Femur (tissue), 1 donor: ENCODE results near the gene TEX30.

Source experiments
- DNase-seq: peaks from one replicate; pipeline ENCODE4 v3.0.0-alpha.2; 2017

The TEX30 gene

DNA sequence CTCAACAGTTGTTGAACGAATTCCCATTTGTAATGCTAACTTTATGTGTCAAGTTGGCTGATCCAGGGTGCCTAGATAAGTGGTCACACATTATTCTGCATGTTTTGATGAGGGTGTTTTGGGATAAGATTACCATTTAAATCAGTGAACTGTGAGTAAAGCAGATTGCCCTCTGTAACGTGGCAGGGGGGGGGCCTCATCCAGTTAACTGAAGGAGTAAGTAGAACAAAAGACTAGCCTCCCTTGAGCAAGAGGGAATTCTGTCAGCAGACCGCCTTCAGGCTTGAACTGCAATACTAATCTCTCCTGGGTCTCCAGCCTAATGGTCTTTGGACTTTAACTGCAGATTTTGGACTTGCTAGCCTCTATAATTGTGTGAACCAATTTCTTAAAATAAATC lies 4.2 kb upstream of the TEX30 start:
- DNase-seq: no peak

DNA sequence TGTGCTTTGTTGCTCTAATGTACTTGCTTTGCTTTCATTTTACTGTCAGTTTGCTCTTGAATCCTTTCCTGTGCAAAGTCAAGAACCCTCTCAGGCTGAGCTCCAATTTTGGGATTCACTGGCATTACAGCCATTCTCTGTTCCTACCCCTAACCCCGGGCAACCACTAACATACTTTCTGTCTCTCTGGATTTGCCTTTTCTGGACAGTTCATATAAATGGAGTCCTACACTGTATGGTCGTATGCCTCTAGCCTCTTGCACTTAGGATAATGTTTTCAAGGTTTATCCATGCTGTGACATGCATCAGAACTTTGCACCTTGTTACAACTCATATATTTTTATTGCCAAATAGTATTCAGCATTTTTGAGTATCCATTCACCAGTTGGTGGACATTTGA lies 2.7 kb upstream of the TEX30 start:
- DNase-seq: no peak

DNA sequence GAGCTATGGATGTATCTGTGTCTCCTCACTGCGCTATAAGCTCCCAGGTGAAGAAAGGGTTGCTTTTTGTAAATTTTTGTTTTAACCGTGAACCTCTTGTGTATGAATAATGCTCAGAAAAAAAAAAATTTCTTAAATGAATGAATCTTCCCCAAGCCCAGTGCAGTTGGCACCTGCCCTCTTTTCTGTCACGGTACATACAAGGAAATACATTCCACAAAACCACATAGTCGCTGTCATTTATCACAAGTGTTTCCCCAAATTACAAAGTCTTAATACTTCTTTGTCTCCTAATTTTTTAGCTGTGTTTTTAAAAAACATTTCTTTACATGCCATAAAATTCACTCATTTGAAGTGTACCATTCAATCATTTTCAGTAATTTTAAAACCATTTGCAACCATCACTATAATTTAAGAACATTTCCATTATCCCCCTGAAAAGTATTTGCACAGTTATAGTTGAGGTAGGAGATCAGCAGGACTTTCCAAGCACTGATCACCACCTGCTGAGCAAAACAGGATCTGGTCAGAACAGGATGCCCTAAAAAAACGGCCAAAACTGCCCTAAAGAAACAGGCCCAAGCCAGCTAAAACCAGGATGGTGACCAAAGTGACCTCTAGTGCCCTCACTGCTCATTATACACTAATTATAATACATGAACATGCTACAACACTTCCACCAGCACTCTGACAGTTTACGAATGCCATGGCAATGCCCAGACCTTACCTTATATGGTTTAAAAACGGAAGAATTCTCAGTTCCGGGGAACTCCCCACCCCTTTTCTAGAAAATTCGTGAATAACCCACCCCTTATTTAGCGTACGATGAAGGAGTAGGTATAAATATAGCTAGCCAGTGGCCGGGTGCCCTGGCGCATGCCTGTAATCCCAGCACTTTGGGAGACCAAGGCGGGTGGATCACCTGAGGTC lies 1.3 kb upstream of the TEX30 start:
- no peak for DNase-seq

DNA sequence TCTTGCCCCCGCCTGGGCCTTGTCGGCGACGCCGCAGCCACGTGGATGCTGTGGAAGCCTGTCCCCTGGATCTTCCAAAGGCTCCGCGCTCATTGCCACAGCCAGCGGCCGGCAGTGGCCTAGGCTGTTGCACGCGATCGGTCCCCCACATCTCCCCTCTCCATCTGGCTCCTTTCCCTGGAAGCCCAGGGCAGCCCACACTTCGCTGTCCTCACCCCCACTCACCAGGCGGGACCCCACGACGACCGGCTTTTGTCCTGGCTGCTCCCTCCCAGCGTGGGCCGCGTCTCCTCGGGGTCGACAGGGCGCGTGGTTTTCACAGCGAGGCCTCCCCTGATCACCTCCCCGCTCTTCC lies 605 bp upstream of the TEX30 start:
- DNase-seq: no peak

DNA sequence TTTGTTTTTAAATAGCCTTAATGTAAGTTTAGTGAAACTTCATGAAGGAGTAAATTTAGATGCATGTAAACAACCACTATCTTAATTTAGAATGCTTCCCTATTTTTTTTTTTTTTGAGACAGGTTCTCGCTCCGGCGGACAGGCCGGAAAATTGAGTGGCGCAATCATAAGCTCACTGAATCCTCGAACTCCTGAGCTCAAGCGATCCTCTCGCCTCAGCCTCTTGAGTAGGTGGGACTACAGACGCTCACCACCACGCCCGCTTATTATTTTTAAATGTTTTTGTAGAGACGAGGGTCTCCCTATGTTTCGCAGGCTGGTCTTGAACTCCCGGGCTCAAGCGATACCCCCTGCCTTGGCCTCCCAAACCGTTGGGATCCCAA lies 1.6 kb downstream of the TEX30 start:
- DNase-seq: no peak

DNA sequence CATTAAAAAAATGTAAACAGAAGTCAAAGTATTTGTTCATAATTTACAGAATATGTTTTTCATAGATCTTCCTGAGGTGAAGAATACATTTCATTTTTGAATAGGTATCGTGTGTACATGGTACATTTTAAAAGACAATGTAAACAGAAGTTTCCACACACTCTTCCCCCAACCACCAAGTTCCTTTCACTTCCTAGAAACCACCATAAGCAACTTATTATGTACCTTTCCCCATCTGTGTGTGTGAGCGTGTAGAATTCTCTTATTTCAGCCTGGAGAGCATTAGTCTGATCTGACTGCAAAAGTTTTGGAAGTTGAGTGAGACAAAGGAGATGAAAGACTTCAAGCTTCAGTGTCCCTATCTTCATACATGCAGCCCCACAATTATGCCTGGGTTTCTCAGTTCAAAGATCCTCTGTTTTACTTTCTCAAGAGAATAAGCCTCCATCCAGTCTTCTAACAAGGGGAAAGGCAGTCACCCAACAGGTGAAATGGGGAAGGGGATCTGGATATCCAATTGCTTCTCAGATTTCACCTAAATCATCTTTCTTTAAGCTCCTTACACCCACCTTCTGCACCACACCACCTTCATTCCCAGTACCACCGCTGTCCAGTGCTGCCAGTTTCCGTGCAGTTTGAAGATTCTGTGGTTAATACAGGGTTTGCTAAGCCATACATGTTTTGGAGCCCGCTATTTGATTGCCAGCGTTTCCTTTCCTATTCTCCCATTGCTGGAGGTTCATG lies 2.1 kb downstream of the TEX30 start:
- DNase-seq: no peak

DNA sequence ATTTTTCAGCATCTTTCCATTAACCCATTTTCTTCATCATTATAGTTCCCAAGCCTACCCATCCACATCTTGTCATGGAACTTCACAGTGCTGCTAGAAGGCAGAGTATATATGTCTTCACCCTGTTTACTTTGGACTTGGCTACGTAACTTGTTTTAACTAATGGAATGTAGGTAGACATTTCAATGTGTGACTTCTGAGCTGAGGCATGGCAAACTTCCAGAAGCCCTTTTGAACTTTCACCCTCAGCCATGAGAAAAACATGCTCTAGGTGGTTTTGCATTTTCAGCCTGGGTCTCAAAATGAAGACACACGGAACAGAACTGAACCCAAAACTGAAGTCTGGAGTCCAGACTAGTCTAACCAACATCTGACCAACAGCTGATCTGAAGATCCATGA lies 3.2 kb downstream of the TEX30 start:
- DNase-seq: no peak

DNA sequence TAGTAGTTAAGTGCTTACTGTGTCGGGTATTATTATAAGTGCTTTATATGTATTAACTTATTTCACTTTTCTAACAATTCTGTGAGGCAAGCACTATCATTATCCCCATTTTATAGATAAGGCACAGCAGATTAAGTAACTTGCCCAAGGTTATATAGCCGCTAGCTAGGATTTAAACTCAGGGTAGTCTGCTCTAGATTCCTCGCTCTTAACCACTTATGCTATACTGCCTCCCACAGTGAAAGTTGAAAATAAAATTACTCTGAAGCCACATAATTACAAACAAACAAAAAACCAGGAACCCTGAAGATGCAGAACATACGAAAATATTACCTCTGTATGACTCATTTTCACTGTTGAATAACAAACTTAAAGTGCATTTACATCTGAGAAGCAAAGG lies 3.9 kb downstream of the TEX30 start:
- no peak for DNase-seq

DNA sequence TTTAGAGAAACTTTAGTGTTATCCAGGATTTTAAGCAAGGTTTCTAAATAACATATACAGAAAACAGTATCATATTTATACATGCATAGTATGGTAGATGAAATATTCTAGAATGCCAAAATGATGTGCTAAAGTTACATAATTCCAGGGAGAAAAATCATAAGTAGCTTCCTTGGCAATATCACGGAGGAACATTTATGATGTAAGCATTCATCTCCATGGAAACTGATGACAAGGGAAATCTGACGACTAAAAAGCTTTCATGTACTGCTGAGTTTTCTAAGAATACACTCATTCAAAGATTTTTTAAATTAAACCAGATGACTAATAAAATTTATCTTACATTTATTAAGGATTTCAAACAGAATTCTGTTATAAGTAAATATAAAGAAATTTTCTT lies 4.7 kb downstream of the TEX30 start:
- no peak for DNase-seq

DNA sequence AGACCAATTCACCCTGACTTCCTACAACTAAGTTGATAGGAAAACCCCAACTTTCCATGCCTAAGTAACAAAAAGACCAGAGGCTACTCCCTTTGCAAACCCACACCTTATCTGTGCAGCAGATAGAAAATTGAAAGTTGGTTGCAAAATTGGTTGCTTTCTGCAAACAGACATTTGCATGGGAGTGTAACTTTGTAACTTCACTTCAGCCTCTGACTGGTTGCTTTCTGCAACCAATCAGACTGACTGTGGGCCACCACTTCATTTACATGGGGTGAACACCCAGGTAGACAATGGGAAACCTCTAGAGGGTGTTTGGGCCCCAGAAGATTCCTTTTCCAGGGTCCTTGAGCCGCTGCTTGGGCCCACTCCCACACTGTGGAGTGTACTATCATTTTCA lies 9.8 kb downstream of the TEX30 start:
- DNase-seq: no peak

DNA sequence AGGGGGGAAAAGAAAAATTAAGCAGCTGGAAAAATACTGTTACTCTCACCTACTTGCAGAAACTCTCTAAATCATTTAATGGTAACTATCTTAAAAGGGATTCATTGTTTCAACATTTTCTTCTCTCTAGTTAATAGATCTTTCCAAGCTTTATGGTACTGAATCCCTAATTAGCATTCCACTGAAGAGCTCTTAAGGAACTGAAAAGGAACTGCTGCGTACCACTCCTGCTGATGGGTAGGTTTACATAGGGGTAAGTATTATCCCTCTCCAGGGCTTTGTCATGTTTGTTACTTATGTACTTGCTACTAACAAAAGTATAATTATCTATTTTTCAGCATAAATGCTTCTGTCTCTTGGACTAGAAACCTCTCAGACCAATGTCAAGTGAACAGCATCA lies 12.5 kb downstream of the TEX30 start:
- no peak for DNase-seq

DNA sequence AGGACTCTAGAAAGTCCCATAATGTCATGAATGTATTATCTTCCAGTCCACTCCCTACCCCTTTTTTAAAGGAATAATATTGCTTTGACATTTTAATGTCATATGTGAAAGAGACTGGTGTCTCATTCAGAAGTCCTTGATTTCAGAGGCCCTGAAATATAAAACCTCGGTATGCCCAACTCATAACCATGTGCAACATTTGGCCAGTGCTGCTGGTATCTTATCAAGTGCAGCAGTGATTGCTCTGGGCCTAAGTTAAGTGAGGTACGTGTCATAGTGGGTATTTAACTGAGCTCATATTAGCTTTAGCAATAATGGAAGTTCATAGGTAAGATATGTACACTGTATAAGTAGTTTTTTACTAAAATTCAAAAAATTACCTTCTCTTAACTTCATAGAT lies 14.7 kb downstream of the TEX30 start:
- no peak for DNase-seq

DNA sequence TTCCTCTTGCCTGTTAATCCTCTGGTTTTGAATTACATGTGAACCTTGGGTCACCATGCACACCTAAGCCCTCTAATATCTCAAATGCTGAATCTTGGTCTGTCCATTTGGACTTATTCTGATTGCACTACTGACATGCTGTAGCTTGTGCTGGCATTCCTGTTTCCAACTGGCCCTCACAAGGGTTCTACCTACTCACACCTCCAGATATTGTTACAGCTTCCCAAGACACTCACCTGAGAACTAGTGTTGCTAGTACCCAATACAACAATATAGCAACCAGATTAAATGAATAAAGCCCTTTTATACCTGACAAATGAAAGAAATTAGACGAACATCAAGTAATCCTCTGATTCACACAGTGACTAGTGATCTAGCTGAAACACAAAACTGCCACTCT lies 16.6 kb downstream of the TEX30 start:
- DNase-seq: no peak

DNA sequence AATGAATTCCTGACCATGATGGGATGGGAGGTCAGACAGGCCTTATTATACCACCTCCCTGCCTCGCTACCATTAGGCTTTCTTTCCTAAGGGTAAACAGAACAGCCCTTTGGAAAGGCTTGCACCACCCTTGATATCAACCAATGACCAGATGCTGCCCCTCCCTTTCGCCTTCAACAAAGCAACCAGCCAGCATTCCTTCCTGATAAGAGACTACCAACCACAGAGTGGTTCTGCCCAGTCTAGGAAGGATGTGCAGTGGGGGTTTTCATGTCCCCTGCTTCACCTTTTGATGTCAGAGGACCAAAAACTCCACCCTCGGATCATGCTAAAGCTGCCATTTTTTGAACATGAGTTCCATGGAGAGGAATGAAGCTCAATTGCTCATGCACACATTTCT lies 21.7 kb downstream of the TEX30 start:
- DNase-seq: no peak

DNA sequence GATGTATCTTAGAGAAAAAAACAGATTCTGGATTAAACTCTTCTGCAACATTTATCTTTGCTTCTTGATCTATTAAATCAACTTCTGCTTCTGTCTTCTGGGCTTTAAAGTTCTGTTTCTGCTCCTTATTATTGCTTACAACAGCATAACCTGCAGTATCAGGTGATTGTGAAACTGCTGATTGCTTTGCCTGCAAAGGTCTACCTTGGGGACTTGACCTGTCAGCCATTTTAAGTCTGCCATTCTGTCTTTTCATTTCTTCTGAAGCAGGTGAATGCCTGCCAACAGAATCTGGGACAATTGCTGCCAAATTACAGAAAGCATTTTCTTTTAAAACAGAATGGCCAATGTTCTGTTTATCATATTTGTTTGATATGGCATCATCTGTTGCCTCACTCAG lies 31.1 kb downstream of the TEX30 start:
- DNase-seq: no peak

DNA sequence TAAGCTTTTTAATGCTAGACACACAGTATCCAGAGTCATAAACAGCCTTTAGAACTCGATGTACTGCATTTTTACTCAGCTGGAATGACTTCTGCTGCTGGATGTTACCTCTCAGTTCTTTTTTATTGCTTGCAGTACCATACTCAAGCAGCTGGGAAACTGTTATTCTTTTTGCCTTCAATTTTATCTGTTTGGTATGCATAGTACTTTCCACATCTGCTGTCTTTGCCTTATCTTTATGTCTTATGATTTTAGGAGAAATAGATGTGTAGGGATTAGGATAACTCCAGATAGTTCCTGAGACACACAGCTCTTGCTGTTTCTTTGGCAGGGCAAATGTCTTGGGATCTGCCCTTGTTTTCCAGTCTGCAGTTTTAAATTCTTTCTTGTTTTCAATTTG lies 31.5 kb downstream of the TEX30 start:
- no peak for DNase-seq

DNA sequence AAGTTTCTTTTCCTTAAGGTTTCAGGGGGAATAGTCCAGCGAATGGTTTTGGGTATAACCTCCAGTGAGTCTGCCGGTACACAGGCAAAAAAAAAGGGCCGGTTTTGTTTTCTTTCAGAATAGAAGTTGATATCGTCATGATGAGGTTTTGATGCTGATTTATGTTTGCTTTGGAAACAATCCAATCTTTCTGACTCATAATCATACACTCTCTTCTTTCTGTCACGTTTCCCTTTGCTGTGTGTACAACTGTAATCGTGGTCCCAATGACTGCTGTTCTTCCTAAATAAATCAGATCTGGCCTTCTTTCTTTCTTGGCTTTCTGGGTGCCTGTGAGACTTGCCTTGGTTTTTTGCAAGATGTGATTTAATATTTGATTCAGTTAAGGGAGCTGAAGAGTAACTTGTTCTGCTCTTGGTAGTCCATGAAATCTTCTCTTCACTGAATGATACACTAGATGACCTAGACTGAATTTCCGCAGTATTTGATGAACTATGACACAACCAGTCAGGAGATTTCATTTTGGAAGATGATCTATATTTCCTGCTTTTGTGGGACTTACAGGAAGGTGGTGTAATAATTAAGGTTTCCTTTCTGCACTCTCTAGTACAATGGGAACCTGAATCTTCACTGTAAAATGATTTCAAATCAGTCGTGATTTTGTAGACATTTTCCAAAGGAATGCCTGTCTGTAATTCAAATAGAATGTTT lies 43.9 kb downstream of the TEX30 start:
- no peak for DNase-seq

DNA sequence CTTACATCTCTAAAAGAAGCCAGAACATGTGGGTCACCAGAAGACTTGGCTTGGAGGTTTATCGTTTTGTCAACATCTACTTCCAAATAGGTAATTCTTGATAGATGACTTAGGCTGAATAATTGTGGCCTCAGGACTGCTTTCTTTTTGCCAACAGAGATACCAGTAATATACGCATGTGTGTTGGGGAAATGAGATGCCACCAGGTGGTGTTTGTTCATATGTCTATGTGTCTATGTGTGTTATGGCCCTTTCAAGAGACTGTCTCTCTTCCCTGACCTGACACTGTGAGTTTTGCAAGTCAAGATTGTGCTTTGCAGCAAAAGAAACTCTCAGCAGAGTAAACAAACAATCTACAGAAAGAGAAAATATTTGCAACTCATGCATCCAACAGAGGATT lies 47.2 kb downstream of the TEX30 start:
- DNase-seq: no peak

DNA sequence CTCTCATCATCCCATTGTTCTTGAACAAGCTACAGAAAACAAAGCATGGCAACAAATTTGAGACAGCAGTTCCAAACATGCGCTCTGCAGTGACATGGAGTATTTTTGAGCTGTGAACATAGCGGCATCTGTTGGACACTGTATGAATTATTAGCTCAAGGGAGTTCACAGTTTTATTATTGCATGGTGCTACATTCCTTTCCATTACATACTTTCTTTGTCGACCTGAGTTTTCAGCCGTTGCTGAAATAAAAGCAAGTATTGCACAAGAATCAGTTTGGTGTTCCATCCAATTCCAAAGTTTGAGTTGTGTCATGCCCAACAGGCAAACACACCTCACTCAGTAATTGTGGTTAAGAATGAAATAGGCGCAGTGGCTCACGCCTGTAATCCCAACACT lies 48.7 kb downstream of the TEX30 start:
- no peak for DNase-seq

DNA sequence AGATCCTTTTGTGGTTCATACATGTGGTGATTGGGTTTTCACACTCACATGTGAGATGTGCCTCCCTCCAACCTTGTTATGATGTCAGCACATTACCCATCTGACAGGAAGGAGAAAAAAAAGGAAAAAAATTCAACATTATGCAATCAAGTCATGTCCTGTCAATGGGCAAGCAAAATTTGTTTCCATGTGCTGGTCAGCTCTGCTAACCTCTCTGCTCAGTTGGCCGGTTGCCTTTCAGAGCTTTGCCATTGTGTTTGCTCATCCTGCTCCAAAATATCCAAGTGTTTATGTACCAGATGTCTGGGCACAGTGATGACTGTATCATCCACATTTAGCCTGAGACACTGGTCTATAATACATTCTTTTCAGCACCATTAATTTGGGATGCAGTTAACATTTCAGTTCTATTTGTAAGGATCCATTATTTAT lies 51.8 kb downstream of the TEX30 start:
- no peak for DNase-seq

DNA sequence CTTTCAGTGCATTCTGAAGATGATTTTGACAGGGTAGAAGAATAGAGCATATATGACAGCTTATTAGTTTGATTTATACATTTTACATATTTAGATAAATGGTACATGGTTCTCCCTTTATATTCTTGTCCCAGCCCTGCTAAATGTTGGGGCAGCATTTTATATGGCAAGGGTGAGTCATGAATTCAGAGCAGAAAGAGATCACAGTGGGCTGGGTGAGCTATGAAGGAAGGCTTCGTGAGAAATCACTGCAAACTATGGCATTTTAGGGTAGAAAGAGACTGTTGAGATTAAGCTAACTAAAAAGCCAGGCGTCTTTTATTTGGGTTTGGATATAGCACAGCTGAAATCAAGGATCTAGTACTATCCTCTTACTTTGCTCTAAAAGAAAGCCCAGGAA lies 54.8 kb downstream of the TEX30 start:
- DNase-seq: no peak
